Measurements from ENCODE around the gene MFSD2B.

MFSD2B gene

GRCh38 chr2:24009680-24010476 is at the start of gene MFSD2B:
MFSD2B (plus strand) TSS chr2:24010085; CDS start chr2:24010097, 12 bp downstream.
- intact Hi-C loops (cut with micrococcal nuclease), result no loop called here
- peaks cover 49% of the 10 kb centered on the region for H3K27me3 Mint-ChIP-seq
- H3K4me3 Mint-ChIP-seq, result peak within 1 kb of the TSS; percentile 57
- peaks cover 9% of the 10 kb centered on the region for H3K4me1 Mint-ChIP-seq (ENCODE audit: low read depth)
- no peak within 1 kb of the TSS for H3K27ac Mint-ChIP-seq
- no peaks in the 10 kb centered on the region for H3K36me3 Mint-ChIP-seq (ENCODE audit: low read depth)
- no peaks in the 10 kb centered on the region for H3K9me3 Mint-ChIP-seq

- H3K4me3 Mint-ChIP-seq, result no peak overlapping the region
- intact Hi-C loops (cut with micrococcal nuclease), result no loop called here
- H3K36me3 Mint-ChIP-seq (ENCODE audit: low read depth), result peaks cover 11% of the 10 kb centered on the region
- H3K9me3 Mint-ChIP-seq, result no peaks in the 10 kb centered on the region
- H3K4me1 Mint-ChIP-seq (ENCODE audit: low read depth), result no peaks in the 10 kb centered on the region
- no peak overlapping the region for H3K27ac Mint-ChIP-seq
- H3K27me3 Mint-ChIP-seq, result no peaks in the 10 kb centered on the region
These were observed 42.0 kb upstream of the MFSD2B start for GRCh38 chr2:23967846-23968245.

GRCh38 chr2:23976883-23977282 is 33.0 kb upstream of the MFSD2B start:
- H3K36me3 Mint-ChIP-seq (ENCODE audit: low read depth), result peaks cover 33% of the 10 kb centered on the region
- no peak overlapping the region for H3K4me3 Mint-ChIP-seq
- H3K27ac Mint-ChIP-seq, result no peak overlapping the region
- H3K27me3 Mint-ChIP-seq, result no peaks in the 10 kb centered on the region
- H3K4me1 Mint-ChIP-seq (ENCODE audit: low read depth), result no peaks in the 10 kb centered on the region
- no peaks in the 10 kb centered on the region for H3K9me3 Mint-ChIP-seq
- intact Hi-C loops (cut with micrococcal nuclease), result no loop called here

GRCh38 chr2:23988371-23988770 is 21.5 kb upstream of the MFSD2B start:
- Mint-ChIP-seq H3K36me3 (ENCODE audit: low read depth) (peaks cover 7% of the 10 kb centered on the region), H3K4me1 (ENCODE audit: low read depth) (no peaks in the 10 kb centered on the region), H3K4me3 (no peak overlapping the region), H3K27me3 (no peaks in the 10 kb centered on the region), H3K27ac (no peak overlapping the region), H3K9me3 (no peaks in the 10 kb centered on the region)
- intact Hi-C loops (cut with micrococcal nuclease), result no loop called here

GRCh38 chr2:23992931-23993330 is 17.0 kb upstream of the MFSD2B start:
- Mint-ChIP-seq H3K27me3 (no peaks in the 10 kb centered on the region), H3K27ac (no peak overlapping the region), H3K36me3 (ENCODE audit: low read depth) (peaks cover 2% of the 10 kb centered on the region), H3K4me1 (ENCODE audit: low read depth) (no peaks in the 10 kb centered on the region), H3K9me3 (no peaks in the 10 kb centered on the region), H3K4me3 (no peak overlapping the region)
- intact Hi-C loops (cut with micrococcal nuclease), result no loop called here

GRCh38 chr2:23993736-23994269 is 16.1 kb upstream of the MFSD2B start:
- no peaks in the 10 kb centered on the region for H3K4me1 Mint-ChIP-seq (ENCODE audit: low read depth)
- no peak overlapping the region for H3K27ac Mint-ChIP-seq
- H3K36me3 Mint-ChIP-seq (ENCODE audit: low read depth), result peaks cover 10% of the 10 kb centered on the region
- H3K9me3 Mint-ChIP-seq, result no peaks in the 10 kb centered on the region
- no peaks in the 10 kb centered on the region for H3K27me3 Mint-ChIP-seq
- intact Hi-C loops (cut with micrococcal nuclease), result no loop called here
- no peak overlapping the region for H3K4me3 Mint-ChIP-seq

- Mint-ChIP-seq H3K27me3 (no peaks in the 10 kb centered on the region), H3K27ac (no peak overlapping the region), H3K4me3 (no peak overlapping the region), H3K9me3 (no peaks in the 10 kb centered on the region), H3K36me3 (ENCODE audit: low read depth) (peaks cover 14% of the 10 kb centered on the region), H3K4me1 (ENCODE audit: low read depth) (no peaks in the 10 kb centered on the region)
- intact Hi-C loops (cut with micrococcal nuclease), result no loop called here
These were observed 15.3 kb upstream of the MFSD2B start for GRCh38 chr2:23994567-23994966.

GRCh38 chr2:24007693-24008092 is 2.2 kb upstream of the MFSD2B start:
- Mint-ChIP-seq H3K27ac (no peak overlapping the region), H3K4me1 (ENCODE audit: low read depth) (peaks cover 4% of the 10 kb centered on the region), H3K4me3 (no peak overlapping the region), H3K36me3 (ENCODE audit: low read depth) (no peaks in the 10 kb centered on the region), H3K27me3 (peaks cover 45% of the 10 kb centered on the region), H3K9me3 (no peaks in the 10 kb centered on the region)
- intact Hi-C loops (cut with micrococcal nuclease), result no loop called here

GRCh38 chr2:24008672-24009366 is 1.1 kb upstream of the MFSD2B start:
- peaks cover 49% of the 10 kb centered on the region for H3K27me3 Mint-ChIP-seq
- no peaks in the 10 kb centered on the region for H3K36me3 Mint-ChIP-seq (ENCODE audit: low read depth)
- intact Hi-C loops (cut with micrococcal nuclease), result no loop called here
- H3K9me3 Mint-ChIP-seq, result no peaks in the 10 kb centered on the region
- H3K4me3 Mint-ChIP-seq, result no peak overlapping the region
- no peak overlapping the region for H3K27ac Mint-ChIP-seq
- peaks cover 9% of the 10 kb centered on the region for H3K4me1 Mint-ChIP-seq (ENCODE audit: low read depth)

GRCh38 chr2:24009367-24009679 is 562 bp upstream of the MFSD2B start:
- no peak overlapping the region for H3K27ac Mint-ChIP-seq
- no peaks in the 10 kb centered on the region for H3K9me3 Mint-ChIP-seq
- intact Hi-C loops (cut with micrococcal nuclease), result no loop called here
- H3K36me3 Mint-ChIP-seq (ENCODE audit: low read depth), result no peaks in the 10 kb centered on the region
- no peak overlapping the region for H3K4me3 Mint-ChIP-seq
- H3K4me1 Mint-ChIP-seq (ENCODE audit: low read depth), result peaks cover 9% of the 10 kb centered on the region
- peaks cover 49% of the 10 kb centered on the region for H3K27me3 Mint-ChIP-seq

GRCh38 chr2:24010477-24011249 is 778 bp downstream of the MFSD2B start:
- H3K27me3 Mint-ChIP-seq, result peaks cover 49% of the 10 kb centered on the region
- H3K27ac Mint-ChIP-seq, result no peak overlapping the region
- H3K4me1 Mint-ChIP-seq (ENCODE audit: low read depth), result peaks cover 9% of the 10 kb centered on the region
- intact Hi-C loops (cut with micrococcal nuclease), result no loop called here
- peak overlapping the region; percentile 57 for H3K4me3 Mint-ChIP-seq
- H3K9me3 Mint-ChIP-seq, result no peaks in the 10 kb centered on the region
- no peaks in the 10 kb centered on the region for H3K36me3 Mint-ChIP-seq (ENCODE audit: low read depth)

- H3K9me3 Mint-ChIP-seq, result no peaks in the 10 kb centered on the region
- intact Hi-C loops (cut with micrococcal nuclease), result no loop called here
- H3K36me3 Mint-ChIP-seq (ENCODE audit: low read depth), result no peaks in the 10 kb centered on the region
- H3K27ac Mint-ChIP-seq, result no peak overlapping the region
- peaks cover 9% of the 10 kb centered on the region for H3K4me1 Mint-ChIP-seq (ENCODE audit: low read depth)
- peaks cover 49% of the 10 kb centered on the region for H3K27me3 Mint-ChIP-seq
- no peak overlapping the region for H3K4me3 Mint-ChIP-seq
These were observed 1.6 kb downstream of the MFSD2B start for GRCh38 chr2:24011250-24012104.

- intact Hi-C loops (cut with micrococcal nuclease), result no loop called here
- Mint-ChIP-seq H3K9me3 (no peaks in the 10 kb centered on the region), H3K27ac (no peak overlapping the region), H3K4me3 (no peak overlapping the region), H3K27me3 (peaks cover 49% of the 10 kb centered on the region), H3K36me3 (ENCODE audit: low read depth) (no peaks in the 10 kb centered on the region), H3K4me1 (ENCODE audit: low read depth) (peaks cover 9% of the 10 kb centered on the region)
These were observed 2.8 kb downstream of the MFSD2B start for GRCh38 chr2:24012521-24013188.

Measured in dendritic cell treated with granulocyte-macrophage colony-stimulating factor and Interleukin-4, amounts not matched to agents 40 ng/mL and 50 ng/mL, for 4 days (primary cell).